Measurements from ENCODE around the gene ACOX1. TPM values are rescaled to one million over a fixed set of nuclear protein-coding genes. Genes with fewer than 3 reads are reported as not detected.

Gene ACOX1
- total and polyA plus RNA-seq, 2 of the 13 experiments (the other 11 are each of a cell fraction or from before 2014, with no cell fraction given): 86.4 to 120 TPM

DNA sequence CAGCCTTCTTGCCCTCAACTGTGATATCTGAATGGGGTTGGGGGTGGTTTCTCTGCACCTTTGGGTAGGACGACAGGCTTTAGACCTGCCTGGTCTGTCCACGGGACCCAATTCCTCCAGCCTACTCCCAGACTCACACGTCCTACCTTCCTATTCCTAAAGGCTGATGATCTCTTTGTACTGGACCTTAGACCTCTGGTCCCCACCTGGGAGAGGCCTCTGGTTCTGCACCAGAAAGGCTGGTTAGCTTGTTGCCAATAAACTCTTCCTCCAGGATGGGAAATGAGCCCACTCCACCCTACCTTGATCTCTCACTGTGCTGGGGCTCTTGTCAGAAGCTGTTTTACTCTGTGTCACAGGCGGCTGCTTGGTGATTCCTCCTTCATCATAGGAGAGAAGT is 52.5 kb downstream of the ACOX1 start:
- 82% methylated on average over 4 of the region's 4 CpGs for WGBS (ENCODE audit: low lambda C conversion rate)

DNA sequence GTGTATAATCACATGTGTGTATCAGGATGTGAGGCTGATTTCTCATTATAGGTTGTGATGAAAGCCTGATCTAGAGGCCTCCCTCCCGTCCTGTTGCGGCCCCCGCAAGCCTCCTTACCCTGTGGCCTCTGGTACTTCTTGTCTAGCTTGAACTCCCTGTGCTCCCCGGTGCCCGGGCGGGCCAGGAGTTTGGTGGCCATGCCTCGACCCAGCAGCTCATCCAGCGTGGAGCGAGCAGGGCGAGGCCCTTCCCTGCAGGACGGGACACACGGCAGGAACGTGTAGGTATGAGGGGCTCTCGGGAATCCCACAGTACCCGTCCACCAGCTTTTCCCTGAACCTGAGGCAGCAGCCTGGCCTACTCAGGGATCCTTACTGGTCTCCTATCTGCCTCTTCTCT is 53.1 kb downstream of the ACOX1 start:
- intact Hi-C loops (cut with micrococcal nuclease; ENCODE audit: unreplicated experiment) (no loop called here), in situ Hi-C loops (cut with HindIII; ENCODE audit: extremely low pct_ligation_motif_present, low pct_unique_long_range_greater_than_20kb) (no loop called here)
- ChIA-PET POLR2A (interaction anchor here (1.2 to 3.4 kb wide), 2 partner anchors 21 to 78 kb away, joined by 4 to 21 read pairs; partner anchors contain the start of gene MRPL38), CTCF (ENCODE audit: low intra/inter-chr PET ratio, low total read pairs) (interaction anchor here (0.9 to 1.4 kb wide), 2 partner anchors 21 to 77 kb away, joined by 3 to 4 read pairs; partner anchors contain the start of gene MRPL38)
- ATAC-seq: no peak
- no peak overlapping the region for H3K9ac ChIP-seq (ENCODE audit: insufficient read depth, low read depth, low read length)
- H3K4me2 ChIP-seq (ENCODE audit: low read depth, low read length): no peak overlapping the region
- no peaks in the 10 kb centered on the region for H3K9me3 ChIP-seq (ENCODE audit: low read length)
- H3K27me3 ChIP-seq (ENCODE audit: control insufficient read depth in 1 of 2, insufficient read depth in 2 of 2, low read length in 2 of 2): no peaks in the 10 kb centered on the region
- H2AFZ ChIP-seq (ENCODE audit: low read length): no peak overlapping the region
- H3K79me2 ChIP-seq (ENCODE audit: insufficient read depth, low read length): no peaks in the 10 kb centered on the region
- DNase-seq (ENCODE audit: low spot score): no peak
- WGBS (ENCODE audit: low lambda C conversion rate): 88% methylated on average over 12 of the region's 15 CpGs
- H3K4me1 ChIP-seq (ENCODE audit: insufficient read depth, low read length): peaks cover 42% of the 10 kb centered on the region
- no peaks in the 10 kb centered on the region for H4K20me1 ChIP-seq (ENCODE audit: insufficient read depth, low read length)
- no peak overlapping the region for H3K27ac ChIP-seq (ENCODE audit: extremely low read length, insufficient read depth, low read length)
- H3K4me3 ChIP-seq (replicated peaks in 1 of 3; ENCODE audit: insufficient read depth in 1 of 3, low read depth in 2 of 3, low read length in 3 of 3): no peak overlapping the region
- FAIRE-seq: no peak
- BruUV-seq (replicated peaks): no TSS peak
- H3K36me3 ChIP-seq (replicated peaks in 1 of 2; ENCODE audit: control insufficient read depth in 1 of 2, insufficient read depth in 2 of 2, low read length in 2 of 2): no peaks in the 10 kb centered on the region
- TF ChIP-seq, protein P1, sequence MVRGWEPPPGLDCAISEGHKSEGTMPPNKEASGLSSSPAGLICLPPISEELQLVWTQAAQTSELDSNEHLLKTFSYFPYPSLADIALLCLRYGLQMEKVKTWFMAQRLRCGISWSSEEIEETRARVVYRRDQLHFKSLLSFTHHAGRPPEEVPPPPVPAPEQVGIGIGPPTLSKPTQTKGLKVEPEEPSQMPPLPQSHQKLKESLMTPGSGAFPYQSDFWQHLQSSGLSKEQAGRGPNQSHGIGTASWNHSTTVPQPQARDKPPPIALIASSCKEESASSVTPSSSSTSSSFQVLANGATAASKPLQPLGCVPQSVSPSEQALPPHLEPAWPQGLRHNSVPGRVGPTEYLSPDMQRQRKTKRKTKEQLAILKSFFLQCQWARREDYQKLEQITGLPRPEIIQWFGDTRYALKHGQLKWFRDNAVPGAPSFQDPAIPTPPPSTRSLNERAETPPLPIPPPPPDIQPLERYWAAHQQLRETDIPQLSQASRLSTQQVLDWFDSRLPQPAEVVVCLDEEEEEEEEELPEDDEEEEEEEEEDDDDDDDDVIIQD (CRISPR knock-in tag; IDR thresholded peaks at IDR 0.05; ENCODE audit: low read depth): no peak
- no peak for TF ChIP-seq SUZ12 (IDR thresholded peaks at IDR 0.05; ENCODE audit: low read depth, low read length)
- no peak for TF ChIP-seq ZFP62 (CRISPR knock-in tag; IDR thresholded peaks at IDR 0.05)
- no peak for TF ChIP-seq HDAC6 (IDR thresholded peaks at IDR 0.05; ENCODE audit: low read depth, low read length)
- TF ChIP-seq, protein P2, sequence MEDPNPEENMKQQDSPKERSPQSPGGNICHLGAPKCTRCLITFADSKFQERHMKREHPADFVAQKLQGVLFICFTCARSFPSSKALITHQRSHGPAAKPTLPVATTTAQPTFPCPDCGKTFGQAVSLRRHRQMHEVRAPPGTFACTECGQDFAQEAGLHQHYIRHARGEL (CRISPR knock-in tag; IDR thresholded peaks at IDR 0.05): no peak
- no peak for TF ChIP-seq ZNF556 (CRISPR knock-in tag; IDR thresholded peaks at IDR 0.05; ENCODE audit: borderline replicate concordance)
- no peak for TF ChIP-seq HMG20B (CRISPR knock-in tag; conservative IDR thresholded peaks at IDR 0.05)
- TF ChIP-seq ZZZ3 (CRISPR knock-in tag; IDR thresholded peaks at IDR 0.05; ENCODE audit: borderline replicate concordance): no peak
- TF ChIP-seq ZNF232 (CRISPR knock-in tag; IDR thresholded peaks at IDR 0.05; ENCODE audit: borderline replicate concordance): no peak
- TF ChIP-seq CREM (IDR thresholded peaks at IDR 0.05): no peak
- no peak for TF ChIP-seq CREM (CRISPR knock-in tag; IDR thresholded peaks at IDR 0.05)
- TF ChIP-seq, protein P3, sequence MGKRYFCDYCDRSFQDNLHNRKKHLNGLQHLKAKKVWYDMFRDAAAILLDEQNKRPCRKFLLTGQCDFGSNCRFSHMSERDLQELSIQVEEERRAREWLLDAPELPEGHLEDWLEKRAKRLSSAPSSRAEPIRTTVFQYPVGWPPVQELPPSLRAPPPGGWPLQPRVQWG (CRISPR knock-in tag; IDR thresholded peaks at IDR 0.05; ENCODE audit: borderline replicate concordance, low read depth): no peak
- TF ChIP-seq, protein P4, sequence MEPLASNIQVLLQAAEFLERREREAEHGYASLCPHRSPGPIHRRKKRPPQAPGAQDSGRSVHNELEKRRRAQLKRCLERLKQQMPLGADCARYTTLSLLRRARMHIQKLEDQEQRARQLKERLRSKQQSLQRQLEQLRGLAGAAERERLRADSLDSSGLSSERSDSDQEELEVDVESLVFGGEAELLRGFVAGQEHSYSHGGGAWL (CRISPR knock-in tag; IDR thresholded peaks at IDR 0.05): no peak
- no peak for TF ChIP-seq HNF4A (CRISPR knock-in tag; IDR thresholded peaks at IDR 0.05)
- TF ChIP-seq HIVEP1 (CRISPR knock-in tag; IDR thresholded peaks at IDR 0.05): no peak
- no peak for TF ChIP-seq TBX3 (IDR thresholded peaks at IDR 0.05; ENCODE audit: borderline replicate concordance)

More for the DNA sequence above, 52.5 kb downstream of the ACOX1 start:
- no peaks in the 10 kb centered on the region for H3K36me3 ChIP-seq (replicated peaks in 1 of 2; ENCODE audit: control insufficient read depth in 1 of 2, insufficient read depth in 2 of 2, low read length in 2 of 2)
- no peak for ATAC-seq
- FAIRE-seq: no peak
- no peak overlapping the region for H2AFZ ChIP-seq (ENCODE audit: low read length)
- ChIA-PET POLR2A (interaction anchor here (1.6 to 3.4 kb wide), 2 partner anchors 21 to 70 kb away, joined by 5 to 21 read pairs; partner anchors contain the start of gene MRPL38), CTCF (ENCODE audit: low intra/inter-chr PET ratio, low total read pairs) (interaction anchor here (0.9 to 1.7 kb wide), 2 partner anchors 21 to 77 kb away, joined by 3 to 15 read pairs; partner anchors contain the start of gene MRPL38)
- H4K20me1 ChIP-seq (ENCODE audit: insufficient read depth, low read length): no peaks in the 10 kb centered on the region
- TF ChIP-seq TBX2 (CRISPR knock-in tag; IDR thresholded peaks at IDR 0.05; ENCODE audit: borderline replicate concordance): no peak
- no peak for TF ChIP-seq ARID2 (CRISPR knock-in tag; IDR thresholded peaks at IDR 0.05; ENCODE audit: borderline replicate concordance)
- no peak for TF ChIP-seq ATF1 (CRISPR knock-in tag; IDR thresholded peaks at IDR 0.05)
- H3K4me1 ChIP-seq (ENCODE audit: insufficient read depth, low read length): peaks cover 42% of the 10 kb centered on the region
- H3K4me2 ChIP-seq (ENCODE audit: low read depth, low read length): no peak overlapping the region
- intact Hi-C loops (cut with micrococcal nuclease; ENCODE audit: unreplicated experiment) (no loop called here), in situ Hi-C loops (cut with HindIII; ENCODE audit: extremely low pct_ligation_motif_present, low pct_unique_long_range_greater_than_20kb) (no loop called here)
- no peak overlapping the region for H3K4me3 ChIP-seq (replicated peaks in 1 of 3; ENCODE audit: insufficient read depth in 1 of 3, low read depth in 2 of 3, low read length in 3 of 3)
- no peaks in the 10 kb centered on the region for H3K9me3 ChIP-seq (ENCODE audit: low read length)
- no TSS peak for BruUV-seq (replicated peaks)
- no peak overlapping the region for H3K9ac ChIP-seq (ENCODE audit: insufficient read depth, low read depth, low read length)
- no peak for DNase-seq (ENCODE audit: low spot score)
- no peaks in the 10 kb centered on the region for H3K79me2 ChIP-seq (ENCODE audit: insufficient read depth, low read length)
- H3K27me3 ChIP-seq (ENCODE audit: control insufficient read depth in 1 of 2, insufficient read depth in 2 of 2, low read length in 2 of 2): no peaks in the 10 kb centered on the region
- H3K27ac ChIP-seq (ENCODE audit: extremely low read length, insufficient read depth, low read length): no peak overlapping the region
